H1 (cell line): ENCODE results near the gene CACNG6. TPM values are rescaled to one million over a fixed set of nuclear protein-coding genes. Genes with fewer than 3 reads are reported as not detected.

Source experiments
- CTCF ChIA-PET: fragments of 300-600 bp; sonication (Branson Sonifier 250); formaldehyde crosslinking; loops from one replicate; lab custom pipeline; 2021; ENCODE audit not compliant: partially characterized antibody; lab: Charles Lee
- POLR2A ChIA-PET: fragments of 300-600 bp; sonication (Branson Sonifier 250); formaldehyde crosslinking; loops from one replicate; lab custom pipeline; 2021; ENCODE audit warnings: inconsistent platforms; ENCODE audit not compliant: partially characterized antibody; lab: Charles Lee
- DNase-seq, 2 experiments: peaks; one replicate each; pipeline versions ENCODE4 v3.0.0 to v3.0.0-alpha.2; 2010 to 2022; ENCODE audit warnings: low spot score in 2 of 2, low read depth in 1 of 2, mixed read lengths in 1 of 2
- FAIRE-seq: peaks from 2 replicates; lab custom pipeline; 2011; peaks lifted over from hg19 to GRCh38; lab: Jason Lieb, UNC
- H2AFZ ChIP-seq: 2 replicates; pipeline ENCODE4 v1.8.1; 2012; ENCODE audit warnings: low read length, inconsistent platforms
- H2AK5ac ChIP-seq: 2 replicates; pipeline ENCODE4 v1.6.1; 2013; ENCODE audit warnings: low read depth, low read length
- H2BK120ac ChIP-seq: replicated peaks from 2 replicates; pipeline ENCODE3; 2013; ENCODE audit warnings: low read depth, low read length, inconsistent platforms
- H2BK12ac ChIP-seq: 2 replicates; pipeline ENCODE4 v1.6.1; 2013; ENCODE audit warnings: low read depth, low read length
- H2BK15ac ChIP-seq: 2 replicates; pipeline ENCODE4 v1.6.1; 2013; ENCODE audit warnings: low read length
- H2BK20ac ChIP-seq: 2 replicates; pipeline ENCODE4 v1.6.1; 2013; ENCODE audit warnings: low read length
- H2BK5ac ChIP-seq: 2 replicates; pipeline ENCODE4 v1.6.1; 2013; ENCODE audit warnings: low read depth, low read length
- H3K14ac ChIP-seq: 2 replicates; pipeline ENCODE4 v1.6.1; 2013; ENCODE audit warnings: inconsistent platforms; ENCODE audit not compliant: insufficient read length
- H3K18ac ChIP-seq: 2 replicates; pipeline ENCODE4 v1.6.1; 2013; ENCODE audit warnings: low read length; ENCODE audit errors: extremely low read depth
- H3K23ac ChIP-seq: 2 replicates; pipeline ENCODE4 v1.6.1; 2013; ENCODE audit warnings: inconsistent platforms; ENCODE audit not compliant: insufficient read length
- H3K23me2 ChIP-seq: 2 replicates; pipeline ENCODE4 v1.6.1; 2013; ENCODE audit warnings: low read depth, low read length
- H3K27ac ChIP-seq: 2 replicates; pipeline ENCODE4 v1.6.1; 2011; ENCODE audit warnings: low read depth, low read length, inconsistent platforms
- H3K27me3 ChIP-seq, 4 experiments: replicated peaks in 1 of 4; 1 replicate in 1 of 4; 2 replicates in 3 of 4; pipeline versions ENCODE4 v1.6.1 to v1.8.1; 2011 to 2013; ENCODE audit warnings: low read length in 3 of 4, mild to moderate bottlenecking in 3 of 4, inconsistent platforms in 2 of 4, mixed read lengths in 2 of 4, moderate library complexity in 1 of 4; ENCODE audit not compliant: control insufficient read depth in 3 of 4, insufficient read depth in 3 of 4; ENCODE audit errors: extremely low read depth in 1 of 4
- H3K36me3 ChIP-seq, 4 experiments: 2 replicates each; pipeline versions ENCODE4 v1.6.1 to v1.8.1; 2011 to 2013; ENCODE audit warnings: mild to moderate bottlenecking in 4 of 4, low read length in 3 of 4, moderate library complexity in 2 of 4, control low read depth in 1 of 4, inconsistent platforms in 1 of 4; ENCODE audit not compliant: insufficient read depth in 4 of 4, control insufficient read depth in 2 of 4
- H3K4ac ChIP-seq: replicated peaks from 2 replicates; pipeline ENCODE3; 2013; ENCODE audit warnings: low read length, low read depth, mixed read lengths, inconsistent platforms; ENCODE audit not compliant: insufficient read length
- H3K4me1 ChIP-seq, 4 experiments: replicated peaks in 1 of 4; 1 replicate in 1 of 4; 2 replicates in 3 of 4; pipeline versions ENCODE4 v1.6.1 to v1.8.1; 2011 to 2013; ENCODE audit warnings: low read length in 3 of 4, inconsistent platforms in 2 of 4, mixed read lengths in 1 of 4; ENCODE audit not compliant: insufficient read depth in 4 of 4, control insufficient read depth in 3 of 4
- H3K4me2 ChIP-seq, 2 experiments: 2 replicates each; pipeline versions ENCODE4 v1.6.1 to v1.8.1; 2011 to 2013; ENCODE audit warnings: low read depth in 2 of 2, low read length in 2 of 2, control low read depth in 1 of 2, inconsistent platforms in 1 of 2, mild to moderate bottlenecking in 1 of 2; ENCODE audit not compliant: insufficient read depth in 1 of 2
- H3K4me3 ChIP-seq, 4 experiments: fragments of 200-600, 300-600 bp in 1 of 4; sonication (generic), shearing (Covaris generic), sonication (Bioruptor Twin) in 1 of 4; 2 replicates each; pipeline versions ENCODE4 v1.5.1 to v1.8.1; 2011 to 2016; ENCODE audit warnings: low read length in 4 of 4, low read depth in 3 of 4, control low read depth in 2 of 4, inconsistent platforms in 2 of 4, mild to moderate bottlenecking in 2 of 4, mixed read lengths in 1 of 4, moderate library complexity in 1 of 4; ENCODE audit not compliant: insufficient read depth in 2 of 4; ENCODE audit errors: extremely low read depth in 1 of 4
- H3K56ac ChIP-seq: replicated peaks from 2 replicates; pipeline ENCODE3; 2013; ENCODE audit warnings: low read depth, mild to moderate bottlenecking, mixed read lengths, low read length, inconsistent platforms; ENCODE audit not compliant: insufficient read length
- H3K79me1 ChIP-seq: 2 replicates; pipeline ENCODE4 v1.6.1; 2013; ENCODE audit warnings: low read depth, low read length, control low read depth
- H3K79me2 ChIP-seq, 2 experiments: 2 replicates each; pipeline versions ENCODE4 v1.6.1 to v1.8.1; 2012 to 2013; ENCODE audit warnings: low read length in 2 of 2, mild to moderate bottlenecking in 2 of 2, inconsistent platforms in 1 of 2; ENCODE audit not compliant: insufficient read depth in 2 of 2, control insufficient read depth in 1 of 2
- H3K9ac ChIP-seq, 4 experiments: replicated peaks in 1 of 4; 1 replicate in 1 of 4; 2 replicates in 3 of 4; pipeline versions ENCODE4 v1.6.1 to v1.8.1; 2011 to 2013; ENCODE audit warnings: low read depth in 3 of 4, low read length in 3 of 4, control low read depth in 2 of 4, mild to moderate bottlenecking in 2 of 4, moderate library complexity in 2 of 4, inconsistent platforms in 1 of 4; ENCODE audit errors: extremely low read depth in 1 of 4
- H3K9me3 ChIP-seq, 2 experiments: 2 replicates each; pipeline versions ENCODE4 v1.6.1 to v1.8.1; 2012 to 2013; ENCODE audit warnings: mild to moderate bottlenecking in 2 of 2, moderate library complexity in 2 of 2, control low read depth in 1 of 2, inconsistent platforms in 1 of 2, low read depth in 1 of 2, low read length in 1 of 2, mixed read lengths in 1 of 2; ENCODE audit not compliant: insufficient read depth in 2 of 2
- H4K20me1 ChIP-seq, 2 experiments: replicated peaks in 1 of 2; 2 replicates each; pipeline versions ENCODE3 to v1.8.1; 2011 to 2013; ENCODE audit warnings: inconsistent platforms in 2 of 2, low read length in 2 of 2, mild to moderate bottlenecking in 1 of 2; ENCODE audit not compliant: insufficient read depth in 2 of 2, control insufficient read depth in 1 of 2
- H4K5ac ChIP-seq: 2 replicates; pipeline ENCODE4 v1.6.1; 2013; ENCODE audit warnings: low read length, low read depth, mixed read lengths, inconsistent platforms; ENCODE audit not compliant: insufficient read length
- H4K8ac ChIP-seq: 2 replicates; pipeline ENCODE4 v1.8.0; 2013; ENCODE audit warnings: mild to moderate bottlenecking, moderate library complexity, low read length, inconsistent platforms; ENCODE audit not compliant: insufficient read depth; ENCODE audit errors: extremely low read depth
- H4K91ac ChIP-seq: replicated peaks from 2 replicates; pipeline ENCODE3; 2013; ENCODE audit warnings: low read length, mixed read lengths, inconsistent platforms; ENCODE audit not compliant: insufficient read length
- ASH2L ChIP-seq: fragments of 200-600, 300-600 bp; sonication (generic); IDR thresholded peaks from one replicate; pipeline ENCODE4 v1.7.1; 2017; ENCODE audit warnings: low read length
- CBX8 ChIP-seq: fragments of 300-800, 300-1000 bp; sonication (generic); IDR thresholded peaks from 2 replicates; pipeline ENCODE4 v1.7.1; 2016; ENCODE audit warnings: low read depth, low read length, borderline replicate concordance
- CEBPB ChIP-seq: IDR thresholded peaks from 2 replicates; pipeline ENCODE4 v1.6.1; 2012; ENCODE audit warnings: low read depth, low read length
- EP300 ChIP-seq, 2 experiments: IDR thresholded peaks; 1 replicate in 1 of 2; 2 replicates in 1 of 2; pipeline ENCODE4 v1.6.1; 2011 to 2012; ENCODE audit warnings: low read depth in 2 of 2, low read length in 2 of 2, mild to moderate bottlenecking in 2 of 2, borderline replicate concordance in 1 of 2, inconsistent platforms in 1 of 2, moderate library complexity in 1 of 2
- JUND ChIP-seq: IDR thresholded peaks from 2 replicates; pipeline ENCODE4 v1.6.1; 2011; ENCODE audit warnings: mild to moderate bottlenecking, improper control_type of control experiment, low read length
- RXRA ChIP-seq: IDR thresholded peaks from 2 replicates; pipeline ENCODE4 v1.6.1; 2011; ENCODE audit warnings: low read depth, mild to moderate bottlenecking, low read length, moderate library complexity; ENCODE audit not compliant: insufficient read depth
- SP1 ChIP-seq: IDR thresholded peaks from 2 replicates; pipeline ENCODE4 v1.6.1; 2011; ENCODE audit warnings: low read depth, low read length
- SUZ12 ChIP-seq: fragments of 200-600 bp; sonication (generic); IDR thresholded peaks from 2 replicates; pipeline ENCODE4 v1.6.1; 2012; ENCODE audit warnings: mild to moderate bottlenecking, inconsistent platforms, low read length, moderate library complexity, mixed read lengths
- WGBS, 2 experiments: shearing (Covaris generic) in 1 of 2; methylation state at CpG; one replicate each; pipeline versions ENCODE4 v1.1.6 to v1.1.7; 2013 to 2015; ENCODE audit warnings: low lambda C conversion rate in 2 of 2, mixed read lengths in 2 of 2, inconsistent platforms in 1 of 2, low coverage in 1 of 2, missing lambda C conversion rate in 1 of 2; ENCODE audit not compliant: insufficient replicate concordance in 2 of 2, insufficient coverage in 1 of 2, insufficient read length in 1 of 2; ENCODE audit errors: extremely low coverage in 1 of 2, missing lambda C conversion rate in 1 of 2; 5-methylcytosine and 5-hydroxymethylcytosine counted together
- polyA plus RNA-seq, 7 experiments: library from polyadenylated mRNA; depleted of rRNA in 3 of 7; stranded (reverse) in 5 of 7; unstranded in 2 of 7; fragments of >200 nt in 5 of 7; fragments of 200-250 nt in 2 of 7; gene quantifications; 1 replicate in 5 of 7; 2 replicates in 1 of 7; 4 replicates in 1 of 7; pipeline versions ENCODE4 v1.2.1 to v1.2.3, GENCODE V29; 2011 to 2013; ENCODE audit warnings: missing spikeins in 2 of 7, mixed read lengths in 2 of 7
- total RNA-seq: library from RNA; stranded (reverse); fragmentation: NEBNext Ultra II Directional; extraction: Animal tissue kit (Norgen Biotek cat#: 25700); gene quantifications from 2 replicates; pipeline ENCODE4 v1.2.1, GENCODE V29; 2021
- TF ChIP-seq, protein P1 (sequence below): IDR thresholded peaks from 2 replicates; pipeline ENCODE4 v1.6.1; 2011; ENCODE audit warnings: low read length, improper control_type of control experiment

Gene CACNG6
- total and polyA plus RNA-seq, 2 of the 8 experiments (the other 6 are each of a cell fraction or from before 2014, with no cell fraction given) = 1.2 to 1.6 TPM

DNA sequence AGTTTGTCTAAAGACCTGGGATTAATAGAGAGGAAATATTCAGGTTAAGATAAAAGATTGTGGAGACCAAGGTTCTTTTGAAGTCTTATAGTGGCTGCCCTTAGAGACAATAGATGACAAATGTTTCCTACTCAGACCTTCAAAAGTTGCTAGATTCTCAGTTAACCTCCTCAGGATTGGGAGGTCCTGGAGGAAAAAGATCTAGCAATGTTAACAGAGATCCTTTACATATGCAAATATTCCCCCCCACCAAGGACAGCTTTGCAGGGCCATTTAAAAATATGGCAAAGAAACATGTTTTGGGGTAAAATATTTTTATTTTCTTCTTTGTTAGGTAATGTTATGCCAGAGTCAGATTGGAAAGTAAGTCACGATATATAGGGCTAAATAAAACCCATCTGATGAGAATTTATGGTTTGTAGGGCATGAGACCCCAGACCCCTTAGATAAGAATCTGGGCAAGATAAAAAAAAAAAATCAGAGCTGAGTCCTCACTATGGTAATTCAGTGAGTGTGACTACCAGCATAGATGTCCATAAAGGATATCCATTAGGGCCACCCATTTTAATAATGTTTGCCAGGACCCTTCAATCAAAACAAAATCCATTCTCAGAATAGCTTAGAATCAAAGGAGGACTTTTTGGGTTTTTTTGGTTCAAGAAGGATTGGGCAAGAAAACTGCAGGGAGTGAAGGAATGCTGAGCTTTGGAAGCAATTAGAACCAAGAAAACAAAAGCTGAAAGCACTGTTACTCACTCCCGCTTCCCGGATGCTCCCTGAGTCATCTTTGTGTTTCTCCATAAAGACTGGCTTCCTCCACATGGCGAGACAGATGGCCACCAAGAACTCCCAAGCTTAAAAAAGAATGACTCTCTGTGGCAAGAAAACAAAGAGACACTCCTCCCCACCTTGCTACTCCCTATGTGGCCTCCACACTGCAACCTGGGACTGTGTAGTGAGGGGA is 44.1 kb downstream of the CACNG6 start:
- Histone ChIP-seq H3K27me3 (no peaks in the 10 kb centered on the region), H2BK12ac (no peak overlapping the region), H3K4me3 (peak overlapping the region in 2 of 4 experiments; percentile 7 to 9; a peak in 1 of 8 replicates), H2BK120ac (peak overlapping the region; percentile 17), H3K79me1 (no peaks in the 10 kb centered on the region), H3K36me3 (no peaks in the 10 kb centered on the region), H2BK5ac (peak overlapping the region; percentile 91; the same call in 1 of the 2 replicates), H4K20me1 (no peaks in the 10 kb centered on the region), H4K5ac (peak overlapping the region; percentile 41), H3K18ac (0 out of 2 replicates have a peak overlapping the region, but pooled peaks have one; percentile 9), H3K9me3 (no peaks in the 10 kb centered on the region), H3K4me1 (peaks cover 2 to 14% (median 5%) of the 10 kb centered on the region in 4 experiments; a peak in 6 of 7 replicates), H3K23me2 (no peaks in the 10 kb centered on the region), H2BK20ac (no peak overlapping the region), H2AK5ac (no peak overlapping the region), H2BK15ac (no peak overlapping the region), H2AFZ (peak overlapping the region; percentile 87; the same call in 1 of the 2 replicates), H3K4ac (no peak overlapping the region), H3K79me2 (no peaks in the 10 kb centered on the region), H4K91ac (no peak overlapping the region), H3K14ac (no peak overlapping the region), H3K9ac (peak overlapping the region in 1 of 4 experiments; percentile 41; a peak in 1 of 7 replicates), H3K4me2 (peak overlapping the region; percentile 3 to 43; a peak in 3 of 4 replicates), H3K23ac (no peak overlapping the region), H4K8ac (no peak overlapping the region), H3K56ac (no peak overlapping the region), H3K27ac (peak overlapping the region; percentile 77; the same call in 1 of the 2 replicates)
- CTCF ChIA-PET = interaction anchor here (0.6 to 2.1 kb wide), 6 partner anchors 11 to 184 kb away, joined by 3 to 9 read pairs (median 4); no protein-coding TSS in a partner anchor
- no peak for FAIRE-seq
- DNase-seq = no peak
- WGBS, 2 experiments = 21% methylated on average over 4 of the region's 4 CpGs; no CpG with 5 or more reads in 1 of the 2 experiments
- POLR2A ChIA-PET = interaction anchor here (0.6 to 1.4 kb wide), 13 partner anchors 8 to 1562 kb away, joined by 3 to 8 read pairs (median 4); no protein-coding TSS in a partner anchor
- TF ChIP-seq SP1 (no peak), CEBPB (peak; percentile 53; the same call in 1 of the 2 replicates), RXRA (no peak), JUND (no peak), SUZ12 (no peak), ASH2L (no peak), CBX8 (no peak), EP300 (IDR thresholded peaks at IDR 0.05; ENCODE audit: borderline replicate concordance in 1 of 2, low read depth in 2 of 2, low read length in 2 of 2) (no peak)
- TF ChIP-seq, protein P1, sequence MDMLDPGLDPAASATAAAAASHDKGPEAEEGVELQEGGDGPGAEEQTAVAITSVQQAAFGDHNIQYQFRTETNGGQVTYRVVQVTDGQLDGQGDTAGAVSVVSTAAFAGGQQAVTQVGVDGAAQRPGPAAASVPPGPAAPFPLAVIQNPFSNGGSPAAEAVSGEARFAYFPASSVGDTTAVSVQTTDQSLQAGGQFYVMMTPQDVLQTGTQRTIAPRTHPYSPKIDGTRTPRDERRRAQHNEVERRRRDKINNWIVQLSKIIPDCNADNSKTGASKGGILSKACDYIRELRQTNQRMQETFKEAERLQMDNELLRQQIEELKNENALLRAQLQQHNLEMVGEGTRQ = no peak
